GM23338 (cell line): Measurements from ENCODE around the gene ZNF268. TPM values are rescaled to one million over a fixed set of nuclear protein-coding genes. Genes with fewer than 3 reads are reported as not detected.

Experiments used
- ATAC-seq: fragments of 200-7000 bp; cut with Tn5 transposase; 3 replicates; pipeline ENCODE4 v1.9.1; 2020
- DNase-seq: peaks from one replicate; pipeline ENCODE4 v3.0.0-alpha.2; 2015; ENCODE audit warnings: low spot score
- H2AFZ ChIP-seq: fragments of 200-600 bp; sonication (generic); 2 replicates; pipeline ENCODE4 v1.8.0; 2016; ENCODE audit warnings: antibody characterized with exemption, mild to moderate bottlenecking, moderate library complexity
- H3F3A ChIP-seq: fragments of 200-600 bp; sonication (generic); replicated peaks from 2 replicates; pipeline ENCODE4 v1.8.0; 2017; ENCODE audit warnings: antibody characterized with exemption, mixed run types, low read depth
- H3K27ac ChIP-seq: fragments of 200-600 bp; sonication (generic); 2 replicates; pipeline ENCODE4 v1.6.1; 2016; ENCODE audit warnings: low read depth
- H3K27me3 ChIP-seq: fragments of 200-600 bp; sonication (generic); 2 replicates; pipeline ENCODE4 v1.8.0; 2016; ENCODE audit warnings: mild to moderate bottlenecking, mixed run types, moderate library complexity; ENCODE audit not compliant: insufficient read depth
- H3K36me3 ChIP-seq: fragments of 200-600 bp; sonication (generic); 2 replicates; pipeline ENCODE4 v1.8.0; 2016; ENCODE audit warnings: mild to moderate bottlenecking; ENCODE audit not compliant: insufficient read depth
- H3K4me1 ChIP-seq: fragments of 200-600 bp; sonication (generic); 2 replicates; pipeline ENCODE4 v1.8.0; 2016; ENCODE audit warnings: mild to moderate bottlenecking, moderate library complexity; ENCODE audit not compliant: insufficient read depth
- H3K4me2 ChIP-seq: fragments of 200-600 bp; sonication (generic); 2 replicates; pipeline ENCODE4 v1.7.1; 2017; ENCODE audit warnings: mixed run types
- H3K4me3 ChIP-seq: fragments of 200-600 bp; sonication (generic); 2 replicates; pipeline ENCODE4 v1.6.1; 2016; ENCODE audit warnings: mixed run types
- H3K79me2 ChIP-seq: fragments of 200-600 bp; sonication (generic); replicated peaks from 2 replicates; pipeline ENCODE4 v1.8.0; 2017; ENCODE audit warnings: mild to moderate bottlenecking; ENCODE audit not compliant: insufficient read depth
- H3K9me2 ChIP-seq: fragments of 200-600 bp; sonication (generic); 2 replicates; pipeline ENCODE4 v1.8.0; 2017; ENCODE audit not compliant: insufficient read depth
- H4K20me1 ChIP-seq: fragments of 200-600 bp; sonication (generic); replicated peaks from 2 replicates; pipeline ENCODE4 v1.8.0; 2017; ENCODE audit warnings: mild to moderate bottlenecking; ENCODE audit not compliant: insufficient read depth
- H3K27ac Mint-ChIP-seq: 2 replicates; pipeline ENCODE4 v1.8.0; 2020; ENCODE audit warnings: inconsistent platforms, mild to moderate bottlenecking, moderate library complexity, mixed read lengths
- H3K27me3 Mint-ChIP-seq: 3 replicates; pipeline ENCODE4 v1.8.0; 2022; ENCODE audit warnings: low read depth, mild to moderate bottlenecking, moderate library complexity, mixed read lengths, inconsistent platforms; ENCODE audit not compliant: insufficient read depth, poor library complexity
- H3K36me3 Mint-ChIP-seq: 3 replicates; pipeline ENCODE4 v1.8.0; 2021; ENCODE audit warnings: low read depth, mild to moderate bottlenecking, inconsistent platforms, moderate library complexity, mixed read lengths
- H3K4me1 Mint-ChIP-seq: 3 replicates; pipeline ENCODE4 v1.8.0; 2020; ENCODE audit warnings: mild to moderate bottlenecking, inconsistent platforms, mixed read lengths
- H3K4me3 Mint-ChIP-seq: 3 replicates; pipeline ENCODE4 v1.8.0; 2021; ENCODE audit warnings: moderate library complexity, mild to moderate bottlenecking, inconsistent platforms, mixed read lengths
- H3K9me3 Mint-ChIP-seq: 3 replicates; pipeline ENCODE4 v1.8.0; 2020; ENCODE audit warnings: moderate library complexity, mild to moderate bottlenecking, inconsistent platforms, mixed read lengths
- CREB1 ChIP-seq: fragments of 250-450 bp; sonication (Bioruptor Pico); IDR thresholded peaks from 2 replicates; pipeline ENCODE4 v1.5.0; 2020; ENCODE audit warnings: low read depth, mild to moderate bottlenecking, moderate library complexity
- EZH2 ChIP-seq: fragments of 200-600 bp; sonication (generic); IDR thresholded peaks from one replicate; pipeline ENCODE4 v1.8.0; 2017; ENCODE audit warnings: antibody characterized with exemption, mild to moderate bottlenecking, low read depth; ENCODE audit not compliant: unreplicated experiment
- EZH2phosphoT487 ChIP-seq: fragments of 200-600 bp; sonication (generic); IDR thresholded peaks from one replicate; pipeline ENCODE4 v1.8.1; 2018; ENCODE audit warnings: antibody characterized with exemption; ENCODE audit not compliant: unreplicated experiment
- JUNB ChIP-seq: IDR thresholded peaks from one replicate; pipeline ENCODE4 v1.6.1; 2016; ENCODE audit warnings: antibody characterized with exemption; ENCODE audit not compliant: unreplicated experiment
- NANOG ChIP-seq: IDR thresholded peaks from 2 replicates; pipeline ENCODE4 v1.6.1; 2016; ENCODE audit warnings: antibody characterized with exemption, borderline replicate concordance
- POLR2AphosphoS5 ChIP-seq: IDR thresholded peaks from 2 replicates; pipeline ENCODE4 v1.6.1; 2016; ENCODE audit warnings: antibody characterized with exemption, low read depth
- STAT1 ChIP-seq: IDR thresholded peaks from one replicate; pipeline ENCODE4 v1.6.1; 2016; ENCODE audit warnings: antibody characterized with exemption; ENCODE audit not compliant: unreplicated experiment
- ZNF114 ChIP-seq: fragments of 250-450 bp; sonication (Bioruptor Pico); IDR thresholded peaks from 2 replicates; pipeline ENCODE4 v1.5.0; 2020; ENCODE audit warnings: mild to moderate bottlenecking, moderate library complexity
- ZNF331 ChIP-seq: fragments of 250-450 bp; sonication (Bioruptor Pico); IDR thresholded peaks from 2 replicates; pipeline ENCODE4 v1.5.0; 2020; ENCODE audit warnings: low read depth, mild to moderate bottlenecking, moderate library complexity
- polyA plus RNA-seq: library from polyadenylated mRNA; unstranded; fragments of >200 nt; fragmentation: Nextera tagmentation; extraction: Ambion mirVana; gene quantifications from 2 replicates; pipeline ENCODE4 v1.2.1, GENCODE V29; 2016
- total RNA-seq: library from RNA; depleted of rRNA; stranded (reverse); fragments of >200 nt; shearing (Covaris generic); gene quantifications from 2 replicates; pipeline ENCODE4 v1.2.3, GENCODE V29; 2014
- TF ChIP-seq, protein P1 (sequence below): IDR thresholded peaks from 2 replicates; pipeline ENCODE4 v1.6.1; 2016; ENCODE audit warnings: antibody characterized with exemption
- TF ChIP-seq, protein P2 (sequence below): fragments of 250-450 bp; sonication (Bioruptor Pico); IDR thresholded peaks from 2 replicates; pipeline ENCODE4 v1.5.0; 2020; ENCODE audit warnings: mild to moderate bottlenecking, moderate library complexity
- TF ChIP-seq, protein P3 (sequence below): IDR thresholded peaks from one replicate; pipeline ENCODE4 v1.6.1; 2018; ENCODE audit warnings: antibody characterized with exemption; ENCODE audit not compliant: unreplicated experiment
- TF ChIP-seq, protein P4 (sequence below), 2 experiments: fragments of 200-600 bp in 1 of 2; sonication (generic) in 1 of 2; conservative IDR thresholded peaks; 2 replicates each; pipeline versions ENCODE4 v1.5.1 to v1.6.1; 2016 to 2017; ENCODE audit warnings: antibody characterized with exemption in 2 of 2, low read depth in 2 of 2, mild to moderate bottlenecking in 2 of 2, moderate library complexity in 1 of 2

ZNF268 gene
- total and polyA plus RNA-seq, 2 experiments from 2014 or later = 15.1 to 25.2 TPM

DNA sequence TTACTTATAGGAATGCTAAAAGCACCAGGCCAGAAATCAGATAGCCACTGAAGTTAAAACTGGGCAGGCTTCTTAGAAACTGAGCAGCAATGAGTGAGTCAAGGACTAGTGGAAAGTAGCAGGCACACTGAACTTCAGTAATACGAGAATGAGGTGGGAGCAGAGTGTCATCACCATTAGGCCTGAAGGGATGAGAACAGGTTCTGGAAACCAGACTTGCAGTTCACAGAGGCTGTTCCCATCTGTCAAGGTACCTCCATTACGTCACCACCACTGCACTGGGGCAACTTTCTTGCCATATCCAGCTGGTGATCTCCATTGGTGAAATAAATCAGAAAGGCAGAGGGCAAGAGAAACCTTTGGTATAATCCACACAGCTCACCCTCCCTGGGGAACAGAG, 35.3 kb upstream of the ZNF268 start:
- Mint-ChIP-seq H3K36me3 (peaks cover 98% of the 10 kb centered on the region), H3K4me3 (no peak overlapping the region), H3K9me3 (peaks cover 82% of the 10 kb centered on the region), H3K27ac (no peak overlapping the region), H3K4me1 (no peaks in the 10 kb centered on the region), H3K27me3 (peaks cover 3% of the 10 kb centered on the region)
- no peak overlapping the region for H3K4me2 ChIP-seq
- no peak for TF ChIP-seq POLR2AphosphoS5
- no peak for TF ChIP-seq CREB1 (CRISPR knock-in tag)
- TF ChIP-seq STAT1 = no peak
- TF ChIP-seq JUNB = no peak
- TF ChIP-seq EZH2phosphoT487 = no peak
- TF ChIP-seq, protein P1, sequence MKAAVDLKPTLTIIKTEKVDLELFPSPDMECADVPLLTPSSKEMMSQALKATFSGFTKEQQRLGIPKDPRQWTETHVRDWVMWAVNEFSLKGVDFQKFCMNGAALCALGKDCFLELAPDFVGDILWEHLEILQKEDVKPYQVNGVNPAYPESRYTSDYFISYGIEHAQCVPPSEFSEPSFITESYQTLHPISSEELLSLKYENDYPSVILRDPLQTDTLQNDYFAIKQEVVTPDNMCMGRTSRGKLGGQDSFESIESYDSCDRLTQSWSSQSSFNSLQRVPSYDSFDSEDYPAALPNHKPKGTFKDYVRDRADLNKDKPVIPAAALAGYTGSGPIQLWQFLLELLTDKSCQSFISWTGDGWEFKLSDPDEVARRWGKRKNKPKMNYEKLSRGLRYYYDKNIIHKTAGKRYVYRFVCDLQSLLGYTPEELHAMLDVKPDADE = no peak
- TF ChIP-seq, protein P2, sequence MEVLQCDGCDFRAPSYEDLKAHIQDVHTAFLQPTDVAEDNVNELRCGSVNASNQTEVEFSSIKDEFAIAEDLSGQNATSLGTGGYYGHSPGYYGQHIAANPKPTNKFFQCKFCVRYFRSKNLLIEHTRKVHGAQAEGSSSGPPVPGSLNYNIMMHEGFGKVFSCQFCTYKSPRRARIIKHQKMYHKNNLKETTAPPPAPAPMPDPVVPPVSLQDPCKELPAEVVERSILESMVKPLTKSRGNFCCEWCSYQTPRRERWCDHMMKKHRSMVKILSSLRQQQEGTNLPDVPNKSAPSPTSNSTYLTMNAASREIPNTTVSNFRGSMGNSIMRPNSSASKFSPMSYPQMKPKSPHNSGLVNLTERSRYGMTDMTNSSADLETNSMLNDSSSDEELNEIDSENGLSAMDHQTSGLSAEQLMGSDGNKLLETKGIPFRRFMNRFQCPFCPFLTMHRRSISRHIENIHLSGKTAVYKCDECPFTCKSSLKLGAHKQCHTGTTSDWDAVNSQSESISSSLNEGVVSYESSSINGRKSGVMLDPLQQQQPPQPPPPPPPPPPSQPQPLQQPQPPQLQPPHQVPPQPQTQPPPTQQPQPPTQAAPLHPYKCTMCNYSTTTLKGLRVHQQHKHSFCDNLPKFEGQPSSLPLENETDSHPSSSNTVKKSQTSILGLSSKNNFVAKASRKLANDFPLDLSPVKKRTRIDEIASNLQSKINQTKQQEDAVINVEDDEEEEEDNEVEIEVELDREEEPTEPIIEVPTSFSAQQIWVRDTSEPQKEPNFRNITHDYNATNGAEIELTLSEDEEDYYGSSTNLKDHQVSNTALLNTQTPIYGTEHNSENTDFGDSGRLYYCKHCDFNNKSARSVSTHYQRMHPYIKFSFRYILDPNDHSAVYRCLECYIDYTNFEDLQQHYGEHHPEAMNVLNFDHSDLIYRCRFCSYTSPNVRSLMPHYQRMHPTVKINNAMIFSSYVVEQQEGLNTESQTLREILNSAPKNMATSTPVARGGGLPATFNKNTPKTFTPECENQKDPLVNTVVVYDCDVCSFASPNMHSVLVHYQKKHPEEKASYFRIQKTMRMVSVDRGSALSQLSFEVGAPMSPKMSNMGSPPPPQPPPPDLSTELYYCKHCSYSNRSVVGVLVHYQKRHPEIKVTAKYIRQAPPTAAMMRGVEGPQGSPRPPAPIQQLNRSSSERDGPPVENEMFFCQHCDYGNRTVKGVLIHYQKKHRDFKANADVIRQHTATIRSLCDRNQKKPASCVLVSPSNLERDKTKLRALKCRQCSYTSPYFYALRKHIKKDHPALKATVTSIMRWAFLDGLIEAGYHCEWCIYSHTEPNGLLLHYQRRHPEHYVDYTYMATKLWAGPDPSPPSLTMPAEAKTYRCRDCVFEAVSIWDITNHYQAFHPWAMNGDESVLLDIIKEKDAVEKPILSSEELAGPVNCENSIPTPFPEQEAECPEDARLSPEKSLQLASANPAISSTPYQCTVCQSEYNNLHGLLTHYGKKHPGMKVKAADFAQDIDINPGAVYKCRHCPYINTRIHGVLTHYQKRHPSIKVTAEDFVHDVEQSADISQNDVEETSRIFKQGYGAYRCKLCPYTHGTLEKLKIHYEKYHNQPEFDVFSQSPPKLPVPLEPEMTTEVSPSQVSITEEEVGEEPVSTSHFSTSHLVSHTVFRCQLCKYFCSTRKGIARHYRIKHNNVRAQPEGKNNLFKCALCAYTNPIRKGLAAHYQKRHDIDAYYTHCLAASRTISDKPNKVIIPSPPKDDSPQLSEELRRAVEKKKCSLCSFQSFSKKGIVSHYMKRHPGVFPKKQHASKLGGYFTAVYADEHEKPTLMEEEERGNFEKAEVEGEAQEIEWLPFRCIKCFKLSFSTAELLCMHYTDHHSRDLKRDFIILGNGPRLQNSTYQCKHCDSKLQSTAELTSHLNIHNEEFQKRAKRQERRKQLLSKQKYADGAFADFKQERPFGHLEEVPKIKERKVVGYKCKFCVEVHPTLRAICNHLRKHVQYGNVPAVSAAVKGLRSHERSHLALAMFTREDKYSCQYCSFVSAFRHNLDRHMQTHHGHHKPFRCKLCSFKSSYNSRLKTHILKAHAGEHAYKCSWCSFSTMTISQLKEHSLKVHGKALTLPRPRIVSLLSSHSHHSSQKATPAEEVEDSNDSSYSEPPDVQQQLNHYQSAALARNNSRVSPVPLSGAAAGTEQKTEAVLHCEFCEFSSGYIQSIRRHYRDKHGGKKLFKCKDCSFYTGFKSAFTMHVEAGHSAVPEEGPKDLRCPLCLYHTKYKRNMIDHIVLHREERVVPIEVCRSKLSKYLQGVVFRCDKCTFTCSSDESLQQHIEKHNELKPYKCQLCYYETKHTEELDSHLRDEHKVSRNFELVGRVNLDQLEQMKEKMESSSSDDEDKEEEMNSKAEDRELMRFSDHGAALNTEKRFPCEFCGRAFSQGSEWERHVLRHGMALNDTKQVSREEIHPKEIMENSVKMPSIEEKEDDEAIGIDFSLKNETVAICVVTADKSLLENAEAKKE = no peak
- no peak for TF ChIP-seq ZNF331
- TF ChIP-seq EZH2 = no peak
- TF ChIP-seq, protein P3, sequence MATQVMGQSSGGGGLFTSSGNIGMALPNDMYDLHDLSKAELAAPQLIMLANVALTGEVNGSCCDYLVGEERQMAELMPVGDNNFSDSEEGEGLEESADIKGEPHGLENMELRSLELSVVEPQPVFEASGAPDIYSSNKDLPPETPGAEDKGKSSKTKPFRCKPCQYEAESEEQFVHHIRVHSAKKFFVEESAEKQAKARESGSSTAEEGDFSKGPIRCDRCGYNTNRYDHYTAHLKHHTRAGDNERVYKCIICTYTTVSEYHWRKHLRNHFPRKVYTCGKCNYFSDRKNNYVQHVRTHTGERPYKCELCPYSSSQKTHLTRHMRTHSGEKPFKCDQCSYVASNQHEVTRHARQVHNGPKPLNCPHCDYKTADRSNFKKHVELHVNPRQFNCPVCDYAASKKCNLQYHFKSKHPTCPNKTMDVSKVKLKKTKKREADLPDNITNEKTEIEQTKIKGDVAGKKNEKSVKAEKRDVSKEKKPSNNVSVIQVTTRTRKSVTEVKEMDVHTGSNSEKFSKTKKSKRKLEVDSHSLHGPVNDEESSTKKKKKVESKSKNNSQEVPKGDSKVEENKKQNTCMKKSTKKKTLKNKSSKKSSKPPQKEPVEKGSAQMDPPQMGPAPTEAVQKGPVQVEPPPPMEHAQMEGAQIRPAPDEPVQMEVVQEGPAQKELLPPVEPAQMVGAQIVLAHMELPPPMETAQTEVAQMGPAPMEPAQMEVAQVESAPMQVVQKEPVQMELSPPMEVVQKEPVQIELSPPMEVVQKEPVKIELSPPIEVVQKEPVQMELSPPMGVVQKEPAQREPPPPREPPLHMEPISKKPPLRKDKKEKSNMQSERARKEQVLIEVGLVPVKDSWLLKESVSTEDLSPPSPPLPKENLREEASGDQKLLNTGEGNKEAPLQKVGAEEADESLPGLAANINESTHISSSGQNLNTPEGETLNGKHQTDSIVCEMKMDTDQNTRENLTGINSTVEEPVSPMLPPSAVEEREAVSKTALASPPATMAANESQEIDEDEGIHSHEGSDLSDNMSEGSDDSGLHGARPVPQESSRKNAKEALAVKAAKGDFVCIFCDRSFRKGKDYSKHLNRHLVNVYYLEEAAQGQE = no peak
- no peak for TF ChIP-seq NANOG
- TF ChIP-seq, protein P4, sequence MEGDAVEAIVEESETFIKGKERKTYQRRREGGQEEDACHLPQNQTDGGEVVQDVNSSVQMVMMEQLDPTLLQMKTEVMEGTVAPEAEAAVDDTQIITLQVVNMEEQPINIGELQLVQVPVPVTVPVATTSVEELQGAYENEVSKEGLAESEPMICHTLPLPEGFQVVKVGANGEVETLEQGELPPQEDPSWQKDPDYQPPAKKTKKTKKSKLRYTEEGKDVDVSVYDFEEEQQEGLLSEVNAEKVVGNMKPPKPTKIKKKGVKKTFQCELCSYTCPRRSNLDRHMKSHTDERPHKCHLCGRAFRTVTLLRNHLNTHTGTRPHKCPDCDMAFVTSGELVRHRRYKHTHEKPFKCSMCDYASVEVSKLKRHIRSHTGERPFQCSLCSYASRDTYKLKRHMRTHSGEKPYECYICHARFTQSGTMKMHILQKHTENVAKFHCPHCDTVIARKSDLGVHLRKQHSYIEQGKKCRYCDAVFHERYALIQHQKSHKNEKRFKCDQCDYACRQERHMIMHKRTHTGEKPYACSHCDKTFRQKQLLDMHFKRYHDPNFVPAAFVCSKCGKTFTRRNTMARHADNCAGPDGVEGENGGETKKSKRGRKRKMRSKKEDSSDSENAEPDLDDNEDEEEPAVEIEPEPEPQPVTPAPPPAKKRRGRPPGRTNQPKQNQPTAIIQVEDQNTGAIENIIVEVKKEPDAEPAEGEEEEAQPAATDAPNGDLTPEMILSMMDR (conservative IDR thresholded peaks at IDR 0.05; ENCODE audit: low read depth in 2 of 2) = no peak
- no peak for TF ChIP-seq ZNF114 (CRISPR knock-in tag)
- ATAC-seq = no peak
- no peak overlapping the region for H2AFZ ChIP-seq
- H4K20me1 ChIP-seq = no peaks in the 10 kb centered on the region
- no peaks in the 10 kb centered on the region for H3K27me3 ChIP-seq
- H3K79me2 ChIP-seq = no peaks in the 10 kb centered on the region; the same call in 1 of the 2 replicates
- peaks cover 51% of the 10 kb centered on the region for H3K36me3 ChIP-seq
- H3K4me3 ChIP-seq = no peak overlapping the region
- H3K9me2 ChIP-seq = peaks cover 4% of the 10 kb centered on the region; the same call in 1 of the 2 replicates
- no peaks in the 10 kb centered on the region for H3K4me1 ChIP-seq
- no peak overlapping the region for H3K27ac ChIP-seq
- no peaks in the 10 kb centered on the region for H3F3A ChIP-seq
- no peak for DNase-seq
